Neural progenitor cell (in vitro differentiated cells): ENCODE results near the gene ZDHHC6. TPM values are rescaled to one million over a fixed set of nuclear protein-coding genes. Genes with fewer than 3 reads are reported as not detected.

Source experiments
- DNase-seq: peaks from one replicate; pipeline ENCODE4 v3.0.0-alpha.2; 2016; ENCODE audit warnings: low spot score
- H2AFZ ChIP-seq: fragments of 200-600 bp; sonication (generic); replicated peaks from 2 replicates; pipeline ENCODE4 v1.6.1; 2016; ENCODE audit warnings: antibody characterized with exemption
- H3F3A ChIP-seq: fragments of 200-600 bp; sonication (generic); 2 replicates; pipeline ENCODE4 v1.6.1; 2016; ENCODE audit warnings: antibody characterized with exemption, low read depth
- H3K27ac ChIP-seq: fragments of 200-600 bp; sonication (generic); 2 replicates; pipeline ENCODE4 v1.5.1; 2016; ENCODE audit warnings: mild to moderate bottlenecking
- H3K27me3 ChIP-seq: fragments of 200-600 bp; sonication (generic); 2 replicates; pipeline ENCODE4 v1.6.1; 2016; ENCODE audit warnings: mild to moderate bottlenecking, moderate library complexity
- H3K36me3 ChIP-seq: fragments of 200-600 bp; sonication (generic); 2 replicates; pipeline ENCODE4 v1.5.1; 2016
- H3K4me1 ChIP-seq: fragments of 200-600 bp; sonication (generic); 2 replicates; pipeline ENCODE4 v1.6.1; 2016; ENCODE audit warnings: mixed run types
- H3K4me2 ChIP-seq: fragments of 200-600 bp; sonication (generic); 2 replicates; pipeline ENCODE4 v1.6.1; 2016
- H3K4me3 ChIP-seq: fragments of 200-600 bp; sonication (generic); 2 replicates; pipeline ENCODE4 v1.5.1; 2016
- H3K79me2 ChIP-seq: fragments of 200-600 bp; sonication (generic); 2 replicates; pipeline ENCODE4 v1.6.1; 2016; ENCODE audit warnings: low read depth
- H3K9ac ChIP-seq: fragments of 200-600 bp; sonication (generic); 2 replicates; pipeline ENCODE4 v1.6.1; 2016
- H3K9me3 ChIP-seq: fragments of 200-600 bp; sonication (generic); 2 replicates; pipeline ENCODE4 v1.5.1; 2016; ENCODE audit warnings: low read depth
- H4K20me1 ChIP-seq: fragments of 200-600 bp; sonication (generic); 2 replicates; pipeline ENCODE4 v1.6.1; 2016; ENCODE audit warnings: low read depth
- H3K27ac Mint-ChIP-seq: 3 replicates; pipeline ENCODE4 v1.8.0; 2021; ENCODE audit warnings: mixed read lengths
- H3K27me3 Mint-ChIP-seq: 2 replicates; pipeline ENCODE4 v1.8.0; 2022; ENCODE audit warnings: low read depth, mild to moderate bottlenecking, inconsistent platforms, moderate library complexity, mixed read lengths; ENCODE audit not compliant: insufficient read depth
- H3K36me3 Mint-ChIP-seq: 3 replicates; pipeline ENCODE4 v1.8.0; 2021; ENCODE audit warnings: mixed read lengths
- H3K4me1 Mint-ChIP-seq: 3 replicates; pipeline ENCODE4 v1.8.0; 2021; ENCODE audit warnings: mixed read lengths
- H3K4me3 Mint-ChIP-seq: 3 replicates; pipeline ENCODE4 v1.8.0; 2021; ENCODE audit warnings: mild to moderate bottlenecking, moderate library complexity, mixed read lengths
- H3K9me3 Mint-ChIP-seq: 3 replicates; pipeline ENCODE4 v1.8.0; 2020; ENCODE audit warnings: mixed read lengths
- EZH2 ChIP-seq: fragments of 200-600 bp; sonication (generic); IDR thresholded peaks from 2 replicates; pipeline ENCODE4 v1.6.1; 2017; ENCODE audit warnings: antibody characterized with exemption, mild to moderate bottlenecking, moderate library complexity
- EZH2phosphoT487 ChIP-seq: fragments of 200-600 bp; sonication (generic); IDR thresholded peaks from 2 replicates; pipeline ENCODE4 v1.6.1; 2017; ENCODE audit warnings: antibody characterized with exemption
- total RNA-seq: library from RNA; depleted of rRNA; stranded (reverse); fragments of >200 nt; gene quantifications from 2 replicates; pipeline ENCODE4 v1.2.3, GENCODE V29; 2015; ENCODE audit warnings: low replicate concordance
- TF ChIP-seq, protein P1 (sequence below): fragments of 200-600 bp; sonication (generic); IDR thresholded peaks from 2 replicates; pipeline ENCODE4 v1.5.1; 2017; ENCODE audit warnings: antibody characterized with exemption, mild to moderate bottlenecking

The ZDHHC6 gene
- total RNA-seq, 1 donor from 2014 or later, result 37.7 TPM

DNA sequence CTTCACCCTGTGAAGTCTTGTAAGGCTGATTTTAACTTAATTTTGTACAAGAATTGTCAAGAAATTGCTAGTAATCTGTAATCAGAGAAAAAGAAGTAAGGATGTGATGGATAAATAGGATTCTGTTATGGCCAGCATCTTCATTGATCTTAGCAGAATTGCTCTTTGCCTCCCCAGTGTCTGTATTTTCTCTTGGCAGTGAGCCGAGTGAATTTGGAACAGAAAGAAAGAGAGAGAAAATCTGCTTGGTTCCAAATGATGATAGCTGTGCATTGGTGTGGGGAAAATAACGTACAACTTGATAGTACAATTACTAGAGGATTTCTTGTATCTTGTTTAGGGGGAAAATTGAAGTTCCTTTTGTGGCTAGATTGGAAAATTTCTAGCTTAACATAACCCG is 34.9 kb upstream of the ZDHHC6 start:
- no peak for DNase-seq
- no peaks in the 10 kb centered on the region for H3F3A ChIP-seq
- H3K9me3 Mint-ChIP-seq, result no peaks in the 10 kb centered on the region
- peaks cover 2% of the 10 kb centered on the region for H3K36me3 Mint-ChIP-seq
- H3K27ac ChIP-seq, result no peak overlapping the region
- TF ChIP-seq, protein P1, sequence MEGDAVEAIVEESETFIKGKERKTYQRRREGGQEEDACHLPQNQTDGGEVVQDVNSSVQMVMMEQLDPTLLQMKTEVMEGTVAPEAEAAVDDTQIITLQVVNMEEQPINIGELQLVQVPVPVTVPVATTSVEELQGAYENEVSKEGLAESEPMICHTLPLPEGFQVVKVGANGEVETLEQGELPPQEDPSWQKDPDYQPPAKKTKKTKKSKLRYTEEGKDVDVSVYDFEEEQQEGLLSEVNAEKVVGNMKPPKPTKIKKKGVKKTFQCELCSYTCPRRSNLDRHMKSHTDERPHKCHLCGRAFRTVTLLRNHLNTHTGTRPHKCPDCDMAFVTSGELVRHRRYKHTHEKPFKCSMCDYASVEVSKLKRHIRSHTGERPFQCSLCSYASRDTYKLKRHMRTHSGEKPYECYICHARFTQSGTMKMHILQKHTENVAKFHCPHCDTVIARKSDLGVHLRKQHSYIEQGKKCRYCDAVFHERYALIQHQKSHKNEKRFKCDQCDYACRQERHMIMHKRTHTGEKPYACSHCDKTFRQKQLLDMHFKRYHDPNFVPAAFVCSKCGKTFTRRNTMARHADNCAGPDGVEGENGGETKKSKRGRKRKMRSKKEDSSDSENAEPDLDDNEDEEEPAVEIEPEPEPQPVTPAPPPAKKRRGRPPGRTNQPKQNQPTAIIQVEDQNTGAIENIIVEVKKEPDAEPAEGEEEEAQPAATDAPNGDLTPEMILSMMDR, result no peak
- TF ChIP-seq EZH2phosphoT487 (no peak), EZH2 (no peak)
- H3K79me2 ChIP-seq, result no peaks in the 10 kb centered on the region
- H3K4me3 Mint-ChIP-seq, result no peak overlapping the region
- no peak overlapping the region for H3K4me3 ChIP-seq
- H2AFZ ChIP-seq, result no peak overlapping the region
- H3K27ac Mint-ChIP-seq, result no peak overlapping the region
- H3K4me1 ChIP-seq, result peaks cover 16% of the 10 kb centered on the region
- no peaks in the 10 kb centered on the region for H3K9me3 ChIP-seq
- no peak overlapping the region for H3K9ac ChIP-seq
- H3K27me3 ChIP-seq, result no peaks in the 10 kb centered on the region
- no peak overlapping the region for H3K4me2 ChIP-seq
- H3K27me3 Mint-ChIP-seq, result peaks cover 2% of the 10 kb centered on the region
- no peaks in the 10 kb centered on the region for H3K4me1 Mint-ChIP-seq
- no peaks in the 10 kb centered on the region for H3K36me3 ChIP-seq
- H4K20me1 ChIP-seq, result no peaks in the 10 kb centered on the region

DNA sequence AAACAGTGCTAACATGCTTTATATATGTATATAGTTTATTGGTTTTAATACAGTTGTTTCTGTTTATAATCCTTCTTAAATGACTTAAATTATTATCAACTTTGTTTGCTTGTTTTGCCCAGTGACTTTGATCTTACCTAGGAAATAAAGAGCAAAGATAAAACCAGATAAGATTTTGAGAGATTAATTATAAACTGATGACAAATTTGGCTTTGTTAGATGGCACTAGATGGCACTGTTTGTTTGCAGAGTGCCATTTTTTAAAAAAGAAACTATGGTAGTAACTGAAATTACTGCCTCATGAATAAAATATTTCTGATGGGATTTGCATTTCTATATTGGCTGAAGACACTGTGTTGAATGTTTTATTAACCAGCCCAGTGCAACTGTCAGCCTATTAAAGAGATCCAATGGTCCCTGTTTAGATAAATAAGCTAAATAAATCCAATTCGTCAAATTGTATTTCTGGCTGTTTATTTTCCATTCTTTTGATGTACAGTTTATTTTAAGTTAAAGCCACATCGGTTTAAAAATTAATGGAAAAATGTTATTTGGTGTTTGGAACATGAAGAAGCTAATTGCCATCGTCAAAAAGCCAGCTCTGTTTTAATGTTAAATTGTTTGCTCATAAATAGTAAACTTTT is 29.0 kb upstream of the ZDHHC6 start:
- Histone ChIP-seq H3K4me1 (peaks cover 4% of the 10 kb centered on the region), H3K36me3 (no peaks in the 10 kb centered on the region), H3K4me2 (no peak overlapping the region), H2AFZ (no peak overlapping the region), H3K27ac (no peak overlapping the region), H3K79me2 (no peaks in the 10 kb centered on the region), H3K4me3 (no peak overlapping the region), H3F3A (peaks cover 3% of the 10 kb centered on the region), H4K20me1 (no peaks in the 10 kb centered on the region), H3K9me3 (no peaks in the 10 kb centered on the region), H3K27me3 (no peaks in the 10 kb centered on the region), H3K9ac (no peak overlapping the region)
- Mint-ChIP-seq H3K36me3 (no peaks in the 10 kb centered on the region), H3K27me3 (peaks cover 2% of the 10 kb centered on the region), H3K9me3 (no peaks in the 10 kb centered on the region), H3K4me1 (peaks cover 4% of the 10 kb centered on the region), H3K27ac (no peak overlapping the region), H3K4me3 (no peak overlapping the region)
- no peak for DNase-seq
- TF ChIP-seq EZH2phosphoT487 (no peak), EZH2 (no peak)
- TF ChIP-seq, protein P1, result peak; percentile 55

DNA sequence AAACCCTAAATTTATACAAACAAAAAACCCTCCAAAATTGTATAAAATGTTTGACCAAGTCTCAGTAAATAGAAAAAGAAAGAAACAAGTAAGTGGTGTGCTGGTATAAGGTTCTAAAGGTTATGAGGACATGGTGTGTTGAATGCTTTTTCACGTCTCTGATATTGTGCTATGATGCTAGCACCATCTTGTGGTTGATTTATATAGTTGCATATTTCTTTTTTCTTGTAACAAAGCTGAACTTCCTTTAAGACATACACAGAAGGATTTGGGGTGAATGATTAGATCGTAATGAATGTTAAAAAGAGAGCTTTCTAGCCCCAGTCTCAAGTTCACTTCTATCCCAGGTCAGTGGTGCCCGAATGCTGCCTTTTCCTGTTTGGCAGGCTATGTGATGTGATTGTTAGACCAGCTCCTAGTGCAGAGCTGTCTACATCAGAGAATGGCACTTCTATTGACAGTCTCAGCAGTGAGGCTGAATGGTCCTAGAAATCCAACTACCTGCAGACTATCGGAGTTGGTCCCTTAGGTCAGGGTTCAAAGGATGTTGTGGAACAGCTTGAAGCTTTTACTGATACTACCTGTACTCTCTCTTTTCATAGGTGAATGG is 25.3 kb upstream of the ZDHHC6 start:
- H3K27ac Mint-ChIP-seq, result peak overlapping the region; percentile 51
- no peaks in the 10 kb centered on the region for H3K9me3 Mint-ChIP-seq
- Histone ChIP-seq H3K36me3 (no peaks in the 10 kb centered on the region), H3K9me3 (no peaks in the 10 kb centered on the region), H3K4me1 (no peaks in the 10 kb centered on the region), H2AFZ (no peak overlapping the region), H3K4me3 (no peak overlapping the region), H3K27ac (no peak overlapping the region), H3K27me3 (no peaks in the 10 kb centered on the region), H4K20me1 (no peaks in the 10 kb centered on the region), H3K4me2 (no peak overlapping the region), H3K79me2 (no peaks in the 10 kb centered on the region), H3K9ac (no peak overlapping the region), H3F3A (peaks cover 3% of the 10 kb centered on the region)
- H3K4me1 Mint-ChIP-seq, result peaks cover 10% of the 10 kb centered on the region
- H3K27me3 Mint-ChIP-seq, result no peaks in the 10 kb centered on the region
- peak; percentile 49 for DNase-seq
- no peak for TF ChIP-seq EZH2phosphoT487
- TF ChIP-seq, protein P1, result peak; percentile 80
- H3K4me3 Mint-ChIP-seq, result no peak overlapping the region
- no peaks in the 10 kb centered on the region for H3K36me3 Mint-ChIP-seq
